T-helper 2 cell treated with Interferon-gamma antibody and Interleukin-4, amounts not matched to agents 5 μg/mL and 100 μg/mL, for 36 hours (primary cell): ENCODE measurements around the gene KDELR3.

Source experiments
- DNase-seq: peaks from one replicate; pipeline ENCODE4 v3.0.0; 2021; ENCODE audit warnings: low spot score
- H3K27ac Mint-ChIP-seq: one replicate; pipeline ENCODE4 v1.8.0; 2021; ENCODE audit warnings: mild to moderate bottlenecking, mixed read lengths
- H3K27me3 Mint-ChIP-seq: one replicate; pipeline ENCODE4 v1.8.0; 2021; ENCODE audit warnings: low read depth, mixed read lengths
- H3K36me3 Mint-ChIP-seq: one replicate; pipeline ENCODE4 v1.8.0; 2021; ENCODE audit warnings: low read depth, mixed read lengths
- H3K4me1 Mint-ChIP-seq: one replicate; pipeline ENCODE4 v1.8.0; 2021; ENCODE audit warnings: low read depth, mixed read lengths
- H3K4me3 Mint-ChIP-seq: one replicate; pipeline ENCODE4 v1.8.0; 2022; ENCODE audit warnings: mild to moderate bottlenecking, moderate library complexity, mixed read lengths
- H3K9me3 Mint-ChIP-seq: one replicate; pipeline ENCODE4 v1.8.0; 2021; ENCODE audit warnings: mixed read lengths

Gene KDELR3

DNA sequence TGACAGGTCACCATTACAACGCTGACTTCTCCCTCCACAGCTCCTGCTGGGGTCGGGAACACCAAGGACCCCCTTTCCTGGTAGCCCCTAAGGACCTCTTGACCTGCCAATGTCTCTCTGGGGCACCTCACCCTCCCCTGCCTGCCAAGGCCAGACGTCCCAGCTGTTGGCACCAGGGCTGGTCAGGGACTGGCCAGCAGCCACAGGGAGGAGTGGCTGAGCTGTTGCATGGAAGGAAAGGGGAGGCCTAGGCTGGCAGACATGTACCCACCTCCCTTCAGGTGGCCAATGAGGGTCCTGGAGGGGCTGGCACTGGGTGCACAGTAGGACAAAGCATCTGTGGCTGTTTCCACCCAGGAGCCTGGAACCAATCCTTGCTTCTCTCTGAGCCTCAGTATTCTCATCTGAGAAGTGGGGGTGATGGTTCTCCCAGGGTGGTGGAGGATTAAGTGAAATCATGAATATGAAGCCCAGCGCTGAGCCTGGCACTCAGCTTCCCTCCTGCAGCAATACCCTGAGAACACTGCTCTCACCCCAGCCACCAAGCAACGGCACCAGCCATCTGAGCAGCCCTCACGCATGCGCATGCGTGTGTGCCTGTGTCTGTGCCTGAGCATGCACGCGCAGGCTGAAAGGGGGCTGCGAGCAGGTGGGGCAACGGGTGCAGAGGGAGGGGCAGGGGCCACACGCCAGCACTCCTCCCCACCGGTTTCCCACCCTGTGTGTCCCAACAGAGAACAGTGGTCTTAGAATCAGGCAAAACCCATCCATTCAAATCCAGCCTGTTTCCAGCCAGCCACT is 18.8 kb upstream of the KDELR3 start:
- H3K4me1 Mint-ChIP-seq: no peaks in the 10 kb centered on the region
- no peak for DNase-seq
- H3K9me3 Mint-ChIP-seq: no peaks in the 10 kb centered on the region
- no peaks in the 10 kb centered on the region for H3K36me3 Mint-ChIP-seq
- no peak overlapping the region for H3K27ac Mint-ChIP-seq
- no peak overlapping the region for H3K4me3 Mint-ChIP-seq
- H3K27me3 Mint-ChIP-seq: peaks cover 34% of the 10 kb centered on the region

DNA sequence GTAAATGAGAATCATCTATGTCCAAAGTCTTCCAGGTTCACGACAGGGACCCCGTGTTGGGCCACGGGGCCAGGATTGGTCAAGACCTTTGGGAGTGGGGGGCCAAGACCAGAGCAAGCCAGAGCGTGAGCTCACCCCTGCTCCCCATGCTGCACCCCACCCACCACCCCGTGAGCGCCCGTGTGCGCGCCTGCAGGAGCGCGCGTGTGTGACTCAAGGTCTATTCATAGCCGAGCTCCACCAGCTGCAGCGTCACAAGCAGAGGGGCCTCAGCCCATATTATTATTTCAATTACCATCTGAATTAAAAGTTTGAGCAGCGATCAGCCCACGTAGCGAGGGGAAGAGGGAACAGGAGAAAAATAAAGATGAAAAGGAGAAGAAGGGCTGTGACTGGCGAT is 18.1 kb upstream of the KDELR3 start:
- peaks cover 39% of the 10 kb centered on the region for H3K27me3 Mint-ChIP-seq
- H3K4me3 Mint-ChIP-seq: no peak overlapping the region
- H3K4me1 Mint-ChIP-seq: peaks cover 3% of the 10 kb centered on the region
- H3K36me3 Mint-ChIP-seq: no peaks in the 10 kb centered on the region
- no peak overlapping the region for H3K27ac Mint-ChIP-seq
- H3K9me3 Mint-ChIP-seq: no peaks in the 10 kb centered on the region
- no peak for DNase-seq

DNA sequence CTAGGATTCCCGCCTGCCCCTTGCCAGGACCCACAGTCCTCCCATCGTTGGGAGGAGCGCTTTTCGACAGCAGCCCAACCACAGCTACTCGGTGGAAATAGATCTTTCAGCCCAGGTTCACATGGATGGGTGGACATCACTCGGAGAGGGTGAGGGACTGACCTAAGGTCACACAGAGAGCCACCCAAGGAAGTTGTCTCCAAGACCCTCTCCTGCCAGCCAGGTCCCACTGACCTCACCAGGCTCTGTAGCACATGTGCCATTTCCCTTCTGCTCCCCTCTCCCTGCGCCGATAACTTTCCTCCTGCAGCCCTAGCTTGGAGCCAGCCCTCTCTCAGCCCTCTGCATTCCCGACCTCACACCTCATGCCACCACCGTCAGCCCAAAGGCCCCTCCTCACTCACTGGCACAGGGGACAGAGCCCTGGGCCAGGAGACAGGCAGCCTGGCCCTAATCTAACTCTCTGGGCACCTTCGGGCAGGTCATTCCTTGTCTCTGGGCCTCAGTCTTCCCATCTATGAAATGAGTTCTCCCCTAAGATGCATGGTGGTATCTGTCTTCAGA is 17.6 kb upstream of the KDELR3 start:
- Mint-ChIP-seq H3K27ac (no peak overlapping the region), H3K27me3 (peaks cover 39% of the 10 kb centered on the region), H3K4me3 (no peak overlapping the region), H3K4me1 (peaks cover 3% of the 10 kb centered on the region), H3K9me3 (no peaks in the 10 kb centered on the region), H3K36me3 (no peaks in the 10 kb centered on the region)
- DNase-seq: no peak

DNA sequence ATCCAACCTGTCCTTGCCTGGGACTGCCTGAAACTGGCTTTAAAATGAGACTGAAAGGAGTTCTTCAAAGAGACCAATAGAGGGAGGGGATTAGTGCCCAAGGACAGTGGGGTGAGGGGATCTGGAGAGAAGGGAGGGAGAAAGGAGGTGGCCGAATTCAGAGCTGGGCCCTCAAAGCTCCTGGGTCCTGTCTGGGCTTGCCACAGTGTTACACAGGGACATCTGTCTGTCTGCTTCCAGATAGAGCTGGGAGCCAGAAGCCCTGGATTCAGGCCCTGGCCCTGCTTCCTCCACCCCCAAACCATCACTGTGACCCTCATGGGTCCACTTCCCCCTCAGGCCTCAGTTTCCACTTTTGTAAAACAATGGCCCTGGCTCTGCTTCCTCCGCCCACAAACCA is 16.5 kb upstream of the KDELR3 start:
- Mint-ChIP-seq H3K27ac (no peak overlapping the region), H3K4me1 (peaks cover 3% of the 10 kb centered on the region), H3K4me3 (no peak overlapping the region), H3K27me3 (peaks cover 40% of the 10 kb centered on the region), H3K9me3 (no peaks in the 10 kb centered on the region), H3K36me3 (no peaks in the 10 kb centered on the region)
- DNase-seq: no peak

DNA sequence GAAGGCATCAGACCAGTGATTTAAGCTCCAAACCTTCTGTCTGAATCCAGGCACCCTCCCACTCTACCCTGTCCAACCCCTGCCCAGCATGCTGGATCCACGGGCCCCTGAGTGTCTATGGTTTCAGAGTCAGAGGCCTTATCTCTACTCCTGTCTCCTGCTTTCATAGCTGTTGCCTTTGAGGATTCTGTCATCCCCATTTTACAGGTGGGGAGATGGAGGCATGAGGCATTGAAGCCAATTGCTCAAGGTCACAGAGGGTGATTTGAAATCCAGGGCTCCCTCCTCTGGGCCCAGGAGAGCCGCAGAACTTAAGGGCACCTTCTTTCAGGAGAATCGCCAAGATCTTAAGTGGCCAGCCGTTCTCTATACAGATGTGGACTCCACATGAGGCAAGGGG is 16.0 kb upstream of the KDELR3 start:
- Mint-ChIP-seq H3K4me3 (no peak overlapping the region), H3K36me3 (no peaks in the 10 kb centered on the region), H3K27me3 (peaks cover 45% of the 10 kb centered on the region), H3K9me3 (no peaks in the 10 kb centered on the region), H3K4me1 (peaks cover 3% of the 10 kb centered on the region), H3K27ac (no peak overlapping the region)
- no peak for DNase-seq

DNA sequence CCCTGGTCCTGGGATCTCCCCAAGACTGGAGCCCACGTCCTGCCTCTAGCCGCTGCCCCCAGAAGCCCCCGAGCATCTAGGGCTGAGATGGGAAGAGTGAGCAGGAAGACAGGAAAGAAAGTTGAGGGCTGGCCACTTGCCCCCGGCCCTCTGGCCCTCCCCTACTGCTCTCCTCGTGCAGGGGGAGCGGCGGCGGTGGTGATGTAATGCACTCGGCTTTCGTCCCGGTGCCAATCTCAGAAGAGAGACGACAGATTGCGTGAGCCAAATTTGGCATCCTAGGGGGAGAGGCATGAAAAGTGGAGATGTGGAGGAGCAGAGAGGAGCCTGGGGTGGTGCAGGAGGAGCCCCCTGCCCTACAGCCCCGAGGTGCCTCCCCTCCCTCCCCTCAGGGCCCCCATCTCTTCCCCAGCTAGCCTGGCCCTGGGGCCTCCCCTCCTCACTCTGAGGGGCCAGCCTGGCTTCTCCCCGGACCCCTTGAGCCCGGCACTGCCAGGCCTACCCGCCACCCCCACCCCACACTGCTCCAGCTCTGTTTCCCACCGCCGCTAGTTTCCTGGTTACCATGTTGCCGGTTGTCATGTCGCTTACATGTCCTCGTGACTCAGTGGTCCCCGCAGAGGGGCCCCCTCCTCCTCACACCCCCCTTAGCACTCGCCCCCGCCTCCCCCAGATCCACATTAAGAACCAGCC is 15.4 kb upstream of the KDELR3 start:
- no peak overlapping the region for H3K27ac Mint-ChIP-seq
- H3K36me3 Mint-ChIP-seq: no peaks in the 10 kb centered on the region
- H3K27me3 Mint-ChIP-seq: peaks cover 52% of the 10 kb centered on the region
- H3K4me3 Mint-ChIP-seq: no peak overlapping the region
- H3K4me1 Mint-ChIP-seq: peaks cover 3% of the 10 kb centered on the region
- DNase-seq: no peak
- no peaks in the 10 kb centered on the region for H3K9me3 Mint-ChIP-seq

DNA sequence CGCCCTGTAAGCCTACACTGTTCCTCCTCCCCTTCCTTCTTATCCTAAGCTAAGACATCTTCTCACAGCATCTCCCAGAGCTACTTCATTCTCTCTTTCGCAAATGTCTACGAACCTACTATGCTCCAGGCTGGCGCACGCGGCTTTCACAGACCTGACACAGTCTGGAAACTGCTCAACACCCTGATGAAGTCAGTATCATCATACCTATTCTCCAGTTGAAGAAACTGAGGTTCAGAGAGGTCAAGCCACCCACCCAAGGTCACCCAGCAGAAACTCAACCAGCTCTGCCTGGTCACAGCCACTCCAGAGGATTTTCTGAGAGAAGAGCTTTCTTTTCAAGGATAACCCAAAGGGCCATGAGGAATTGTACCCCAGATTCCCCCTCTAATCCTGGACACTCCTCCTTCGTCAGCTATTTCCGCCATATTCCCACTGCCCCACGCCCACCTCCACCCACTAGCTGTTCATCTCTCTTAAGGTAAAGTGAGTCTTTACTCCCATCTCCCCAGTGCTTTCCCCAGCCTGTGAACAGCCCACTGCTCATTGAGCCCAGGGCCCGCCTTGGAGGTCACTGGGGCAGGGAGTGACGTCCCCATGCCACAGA is 14.7 kb upstream of the KDELR3 start:
- Mint-ChIP-seq H3K27ac (no peak overlapping the region), H3K4me3 (no peak overlapping the region), H3K27me3 (peaks cover 57% of the 10 kb centered on the region), H3K36me3 (no peaks in the 10 kb centered on the region), H3K4me1 (peaks cover 3% of the 10 kb centered on the region), H3K9me3 (no peaks in the 10 kb centered on the region)
- no peak for DNase-seq

DNA sequence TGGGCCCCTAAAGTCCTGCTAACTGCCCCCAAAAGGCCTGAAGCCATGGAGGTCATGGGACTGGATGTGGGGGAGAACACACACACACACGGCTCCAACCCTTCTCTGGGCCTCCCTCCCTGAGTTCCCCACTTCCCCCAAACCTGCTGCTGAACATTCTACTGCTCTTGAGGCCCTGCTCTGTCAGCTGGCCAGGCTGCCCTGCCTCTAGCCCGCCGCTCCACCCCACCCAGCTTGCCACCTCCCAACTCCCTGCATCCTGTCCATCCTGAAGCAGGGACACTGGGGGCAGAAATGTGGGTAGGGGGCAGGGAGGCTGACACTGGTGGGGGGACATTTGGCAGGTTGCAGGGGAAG is 13.9 kb upstream of the KDELR3 start:
- H3K9me3 Mint-ChIP-seq: no peaks in the 10 kb centered on the region
- H3K27ac Mint-ChIP-seq: no peak overlapping the region
- no peak for DNase-seq
- H3K27me3 Mint-ChIP-seq: peaks cover 65% of the 10 kb centered on the region
- H3K36me3 Mint-ChIP-seq: no peaks in the 10 kb centered on the region
- H3K4me3 Mint-ChIP-seq: no peak overlapping the region
- peaks cover 3% of the 10 kb centered on the region for H3K4me1 Mint-ChIP-seq

DNA sequence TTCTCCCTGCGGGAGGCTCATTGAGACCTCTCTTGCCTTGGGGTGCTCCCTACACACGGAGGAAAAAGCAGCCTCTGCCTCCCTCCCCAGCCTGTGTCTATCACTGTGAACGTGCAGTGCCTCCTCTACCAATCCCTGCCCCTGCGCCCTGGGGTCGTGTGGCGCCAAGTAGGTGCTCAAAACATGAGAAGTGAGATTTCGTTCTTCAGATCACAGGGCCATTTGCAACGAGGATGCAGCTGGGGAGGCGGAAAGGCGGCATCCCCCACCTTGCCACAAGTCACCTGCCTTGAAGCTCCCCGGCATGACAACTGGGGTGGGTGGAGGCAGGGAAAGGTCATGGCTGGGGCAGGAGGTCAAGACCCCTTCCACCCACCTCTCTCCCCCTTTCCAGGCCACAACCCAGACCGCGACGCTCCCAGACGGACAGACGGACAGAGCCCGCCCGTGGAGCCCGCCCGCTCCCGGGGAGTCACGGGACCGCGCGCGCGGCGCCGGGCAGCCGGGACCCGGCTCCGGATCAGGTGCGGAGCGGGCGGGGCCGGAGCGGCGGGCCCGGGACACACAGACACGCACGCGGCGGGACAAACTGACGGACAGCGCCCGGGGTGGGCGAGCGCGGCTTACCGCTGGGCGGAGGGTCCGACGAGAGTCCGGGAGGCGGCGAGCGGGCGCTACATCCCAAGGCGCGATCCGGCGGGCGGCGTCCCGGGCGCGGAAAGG is 13.4 kb upstream of the KDELR3 start:
- peak overlapping the region; percentile 61 for H3K4me3 Mint-ChIP-seq
- no peaks in the 10 kb centered on the region for H3K36me3 Mint-ChIP-seq
- peaks cover 3% of the 10 kb centered on the region for H3K4me1 Mint-ChIP-seq
- no peaks in the 10 kb centered on the region for H3K9me3 Mint-ChIP-seq
- DNase-seq: no peak
- no peak overlapping the region for H3K27ac Mint-ChIP-seq
- peaks cover 70% of the 10 kb centered on the region for H3K27me3 Mint-ChIP-seq

DNA sequence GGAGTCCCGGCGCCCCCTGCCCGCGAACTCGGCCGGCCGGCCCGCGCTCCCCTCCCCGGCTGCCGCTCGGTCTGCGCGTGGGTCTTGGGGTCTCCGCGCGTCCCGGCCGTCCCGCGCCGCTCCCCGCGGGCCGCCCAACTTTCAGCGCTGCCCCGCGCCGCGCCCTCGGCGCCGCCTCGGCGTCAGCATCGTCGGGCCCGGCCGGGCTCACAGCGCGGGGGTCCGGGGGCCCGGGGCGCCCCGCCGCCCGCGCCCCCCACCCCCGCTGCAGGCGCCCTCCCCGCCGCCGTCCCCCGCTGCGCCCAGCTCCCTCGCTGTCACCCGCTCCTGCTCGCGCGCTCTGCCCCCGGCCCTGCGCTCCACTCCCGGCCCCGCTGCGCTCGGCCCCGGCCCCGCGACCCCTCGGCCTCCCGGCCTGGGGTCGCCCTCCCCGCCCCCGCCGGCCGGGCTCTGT is 12.8 kb upstream of the KDELR3 start, which contains the start of gene KCNJ4:
Gene KCNJ4 (minus strand): TSS at position 124 of the 454 bp plus-strand sequence. CDS start 27,067 bp downstream, outside the sequence.
- H3K36me3 Mint-ChIP-seq: no peaks in the 10 kb centered on the region
- peak within 1 kb of the TSS; percentile 61 for H3K4me3 Mint-ChIP-seq
- peaks cover 70% of the 10 kb centered on the region for H3K27me3 Mint-ChIP-seq
- H3K9me3 Mint-ChIP-seq: no peaks in the 10 kb centered on the region
- peaks cover 3% of the 10 kb centered on the region for H3K4me1 Mint-ChIP-seq
- DNase-seq: no peak
- H3K27ac Mint-ChIP-seq: no peak within 1 kb of the TSS

DNA sequence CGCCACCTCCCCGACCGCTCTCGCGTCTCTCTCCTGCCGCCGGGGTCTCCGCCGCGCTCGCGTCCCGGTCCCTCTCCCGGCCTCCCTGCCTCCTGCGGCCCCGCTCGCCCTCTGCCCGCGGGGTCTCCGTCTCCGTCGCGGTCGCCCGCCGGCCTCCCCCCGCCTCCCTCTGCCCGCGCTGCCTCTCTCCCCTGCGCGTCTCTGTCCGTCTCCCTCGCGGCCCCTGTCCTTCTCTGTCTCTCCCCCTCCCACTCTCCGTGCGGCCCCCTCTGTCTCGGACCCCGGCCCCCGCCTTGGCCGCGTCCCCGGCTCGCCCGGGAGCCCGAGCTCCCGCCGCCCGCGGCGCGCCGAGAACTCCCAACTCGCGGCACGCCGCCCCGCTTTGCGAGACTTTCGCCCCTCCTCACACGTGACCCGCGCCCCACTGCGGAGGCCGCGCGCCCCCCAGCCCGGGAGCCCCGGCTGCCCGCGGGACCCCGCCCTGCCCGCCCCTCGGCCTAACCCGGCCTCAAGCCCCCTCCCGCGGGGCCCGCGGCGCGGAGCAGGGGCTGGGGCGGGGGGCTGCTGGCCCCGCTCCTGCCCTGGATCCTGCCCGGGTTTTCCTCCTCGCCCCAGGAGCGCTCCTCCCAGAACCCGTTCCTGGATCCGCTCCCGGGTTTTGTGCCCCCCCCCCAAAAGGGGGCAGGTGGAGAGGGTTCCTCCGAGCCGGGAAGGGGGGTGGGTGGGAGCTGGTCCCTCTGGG is 12.2 kb upstream of the KDELR3 start:
- DNase-seq: no peak
- H3K27ac Mint-ChIP-seq: no peak overlapping the region
- no peaks in the 10 kb centered on the region for H3K36me3 Mint-ChIP-seq

DNA sequence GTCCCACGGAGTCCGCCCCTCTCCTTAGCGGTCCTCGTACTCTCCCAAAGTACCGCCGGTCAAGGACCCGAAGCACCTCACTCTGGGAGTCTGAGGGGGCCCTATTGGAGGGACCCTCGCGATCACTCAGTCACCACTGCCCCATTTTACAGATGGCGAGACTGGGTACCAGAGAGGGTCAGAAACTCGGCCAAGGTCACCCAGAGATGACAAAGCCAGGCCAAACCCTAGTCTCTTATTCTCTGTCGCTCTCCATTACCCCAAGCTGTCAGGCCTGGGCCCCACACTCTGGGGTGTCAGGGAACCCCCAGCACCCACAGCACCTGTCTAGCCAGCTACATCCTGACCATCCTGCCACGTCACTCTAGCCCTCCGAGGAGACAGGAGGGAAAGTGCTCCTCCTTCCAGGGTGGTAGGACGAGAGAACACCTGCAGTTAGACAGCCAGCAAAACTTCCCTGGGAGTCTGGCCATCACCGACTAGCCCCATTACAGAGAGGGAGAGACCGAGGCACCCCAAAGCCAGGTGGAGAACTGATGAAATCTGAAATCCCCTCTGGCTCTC is 11.5 kb upstream of the KDELR3 start:
- Mint-ChIP-seq H3K27ac (no peak overlapping the region), H3K4me3 (peak overlapping the region; percentile 62), H3K27me3 (peaks cover 71% of the 10 kb centered on the region), H3K4me1 (peaks cover 4% of the 10 kb centered on the region), H3K36me3 (no peaks in the 10 kb centered on the region), H3K9me3 (no peaks in the 10 kb centered on the region)
- no peak for DNase-seq

More for the DNA sequence above, 12.2 kb upstream of the KDELR3 start:
- Mint-ChIP-seq H3K27me3 (peaks cover 70% of the 10 kb centered on the region), H3K4me3 (no peak overlapping the region), H3K4me1 (peaks cover 3% of the 10 kb centered on the region), H3K9me3 (no peaks in the 10 kb centered on the region)
